Stimulated activated CD4-positive, alpha-beta T cell treated with anti-CD3 and anti-CD28 coated beads, Interleukin-1b, Interleukin-23, amount 100 ng/mL, for 4 hours (primary cell): ENCODE measurements around the gene ARAP3.

Source experiments
- DNase-seq, 2 donors: peaks; one replicate each; pipeline ENCODE4 v3.0.0-alpha.2; 2020; ENCODE audit warnings: low read depth in 2 of 2

ARAP3 gene

GRCh38 chr5:141647242-141647641 lies 34.8 kb downstream of the ARAP3 start:
- no peak for DNase-seq

DNA sequence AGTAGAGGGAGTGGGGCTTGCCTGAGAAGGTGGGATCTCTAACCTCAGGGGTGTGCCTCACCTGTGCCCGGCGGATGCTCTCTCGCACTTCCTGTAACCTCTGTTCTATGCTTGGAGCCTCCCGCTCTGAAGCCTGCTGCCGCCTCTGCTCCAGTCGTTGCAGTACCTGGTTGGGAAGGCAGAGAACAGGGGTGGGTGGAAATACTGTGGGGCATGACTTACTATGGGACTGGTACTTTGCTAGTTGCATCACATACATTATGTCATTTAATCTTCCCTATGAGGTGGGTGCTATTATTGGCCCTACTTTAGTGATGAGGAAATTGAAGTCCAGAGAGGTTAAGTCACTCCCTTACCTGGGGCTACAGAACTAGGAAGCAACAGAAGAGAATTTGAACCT lies 36.0 kb downstream of the ARAP3 start:
- no peak for DNase-seq

DNA sequence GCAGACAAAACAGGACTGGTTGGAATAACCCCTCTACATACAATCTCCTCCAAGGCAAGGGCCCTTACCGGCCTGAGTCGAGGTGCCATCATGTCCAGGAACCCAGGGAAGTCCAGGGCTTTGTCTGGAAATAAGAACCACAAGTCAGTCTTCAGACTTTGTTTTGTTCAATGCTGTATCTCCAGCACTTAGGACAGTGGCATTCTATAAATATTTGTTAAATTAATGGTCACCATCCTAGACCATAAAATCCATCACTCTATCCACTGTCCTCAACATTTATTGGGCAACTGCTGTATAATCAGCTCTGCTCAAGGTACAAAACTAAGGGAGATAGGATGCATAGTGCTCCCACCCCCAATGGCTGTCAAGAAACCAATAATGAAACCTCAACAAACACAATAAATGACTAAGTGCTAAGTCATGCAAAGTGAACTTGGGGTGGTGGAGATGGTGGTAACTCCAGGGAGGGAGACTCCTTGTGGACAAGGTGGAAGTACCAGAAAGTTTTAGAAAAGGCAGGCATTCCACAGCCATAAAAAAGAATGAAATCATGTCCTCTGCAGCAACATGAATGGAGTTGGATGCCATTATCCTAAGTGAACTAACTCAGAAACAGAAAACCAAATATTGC lies 40.3 kb downstream of the ARAP3 start:
- no peak for DNase-seq

DNA sequence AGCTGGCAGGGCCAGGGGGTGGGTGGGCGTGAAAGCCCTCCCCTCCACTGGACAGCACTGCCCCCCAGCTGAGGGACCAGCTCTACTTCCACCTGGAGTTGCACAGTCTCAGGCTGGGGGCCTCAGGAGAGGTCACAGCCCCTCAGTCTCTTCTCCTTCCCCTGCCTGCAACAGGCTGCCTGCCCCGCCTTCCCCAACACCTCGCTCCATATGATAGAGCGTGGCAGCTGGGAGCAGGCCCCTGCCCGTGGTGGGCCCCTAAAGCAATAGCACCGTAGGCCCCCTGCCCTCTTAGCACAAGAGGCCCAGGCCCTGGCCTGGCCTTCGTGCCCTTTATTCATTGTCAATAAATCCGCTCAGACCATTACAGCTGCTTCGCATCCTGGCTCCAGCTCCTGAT lies 41.3 kb downstream of the ARAP3 start:
- no peak for DNase-seq

- DNase-seq, result no peak
Measured at GRCh38 chr5:141640051-141640415, 42.0 kb downstream of the ARAP3 start.

DNA sequence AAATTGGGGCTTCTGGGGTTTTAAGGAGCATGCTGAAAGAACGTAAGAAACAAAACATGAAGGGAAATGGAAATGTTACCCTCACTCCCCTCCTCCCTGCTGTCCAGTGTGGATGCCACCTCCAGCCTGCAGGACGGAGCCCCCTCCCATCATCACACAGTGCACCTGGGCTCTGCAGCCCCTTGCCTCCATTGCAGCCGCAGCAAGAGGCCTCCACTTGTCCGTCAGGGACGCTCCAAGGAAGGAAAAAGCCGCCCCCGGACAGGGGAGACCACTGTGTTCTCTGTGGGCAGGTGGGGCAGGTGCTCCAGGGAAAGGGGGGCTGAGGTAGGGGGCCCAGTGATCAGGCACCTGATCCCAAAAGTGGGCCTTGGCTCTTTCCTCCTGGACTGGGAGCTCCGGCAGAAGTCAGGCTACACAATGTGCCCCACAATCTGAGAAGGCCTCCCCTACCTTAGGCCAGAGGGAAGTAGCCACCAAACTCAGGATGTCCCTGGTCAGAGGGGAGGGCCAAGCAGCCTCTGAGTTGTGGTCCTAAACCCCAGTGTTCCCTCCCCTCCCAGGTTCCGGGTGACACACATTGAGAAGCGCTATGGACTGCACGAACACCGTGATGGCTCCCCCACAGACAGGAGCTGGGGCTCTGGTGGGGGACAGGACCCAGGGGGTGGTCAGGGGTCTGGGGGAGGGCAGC lies 42.5 kb downstream of the ARAP3 start:
- no peak for DNase-seq

- DNase-seq, result no peak
Measured at GRCh38 chr5:141638771-141639170, 43.3 kb downstream of the ARAP3 start.

DNA sequence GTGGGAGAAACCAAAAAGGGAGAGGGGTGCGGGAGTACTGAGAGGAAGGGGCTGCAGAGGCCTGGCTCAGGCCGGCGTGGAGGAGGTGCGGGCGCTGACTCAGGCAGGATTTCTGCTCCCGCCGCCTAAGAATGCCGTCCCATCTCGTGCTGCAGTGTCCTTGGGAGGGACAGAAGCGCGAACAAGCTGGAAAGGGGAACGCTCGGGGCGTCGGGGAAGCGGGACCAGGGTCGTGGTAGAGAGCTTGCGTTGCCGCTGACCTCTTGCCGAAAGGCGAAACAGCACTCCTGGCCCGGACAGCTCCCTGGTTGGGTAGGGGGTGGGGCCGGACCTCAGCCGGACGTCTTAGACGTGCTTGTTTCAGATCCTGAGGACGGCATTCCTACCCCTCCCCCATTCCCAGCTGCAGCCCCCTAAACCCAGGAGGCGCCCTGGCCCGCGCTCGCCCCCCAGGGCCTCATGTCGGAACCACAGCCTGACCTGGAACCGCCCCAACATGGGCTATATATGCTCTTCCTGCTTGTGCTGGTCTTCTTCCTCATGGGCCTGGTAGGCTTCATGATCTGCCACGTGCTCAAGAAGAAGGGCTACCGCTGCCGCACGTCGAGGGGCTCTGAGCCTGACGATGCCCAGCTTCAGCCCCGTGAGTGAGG lies 44.1 kb downstream of the ARAP3 start:
- DNase-seq, result peak in 1 of 2 donors; percentile 44

- DNase-seq, result peak in 1 of 2 donors; percentile 55
Measured at GRCh38 chr5:141637123-141637766, 44.8 kb downstream of the ARAP3 start.

- peak; percentile 97 for DNase-seq
Measured at GRCh38 chr5:141636413-141637122, 45.5 kb downstream of the ARAP3 start, which contains the start of the genes HDAC3 and RELL2. Gene HDAC3 (minus strand): TSS chr5:141636849. CDS start chr5:141636790, 59 bp downstream. Gene RELL2 (plus strand): TSS chr5:141636997. CDS start chr5:141638226, 1,229 bp downstream.

DNA sequence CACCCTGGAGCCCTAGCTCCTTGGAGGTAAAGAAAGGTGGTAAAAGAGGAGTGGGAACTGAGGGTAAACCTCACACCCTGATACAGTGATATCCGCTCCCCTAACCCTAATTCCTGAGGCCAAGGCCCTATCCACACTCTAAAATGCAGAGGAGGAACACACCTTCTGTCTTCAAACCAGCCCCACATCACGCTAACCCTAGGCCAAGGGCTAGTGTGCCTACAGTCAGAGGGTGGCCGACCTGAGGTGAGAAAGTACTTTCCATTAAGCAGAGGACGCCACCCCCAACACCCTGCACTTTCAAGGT lies 46.0 kb downstream of the ARAP3 start:
- DNase-seq, result no peak

DNA sequence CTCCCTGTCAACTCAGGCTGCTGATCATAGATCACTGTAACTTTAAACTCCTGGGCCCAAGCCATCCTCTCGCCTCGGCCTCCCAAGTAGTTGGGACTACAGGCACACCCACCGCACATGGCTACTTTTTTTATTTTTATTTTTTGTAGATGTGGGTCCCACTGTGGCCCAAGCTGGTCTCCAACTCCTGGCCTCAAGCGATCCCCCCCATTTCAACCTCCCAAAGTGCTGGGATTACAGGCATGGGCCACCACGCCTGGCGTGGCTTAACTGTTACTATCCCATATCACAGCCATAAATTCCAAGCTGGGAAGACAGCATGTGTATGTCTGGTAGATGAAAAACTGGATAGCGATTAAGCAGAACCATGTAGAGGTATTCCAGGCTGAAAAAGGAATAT lies 46.4 kb downstream of the ARAP3 start:
- DNase-seq, result no peak

DNA sequence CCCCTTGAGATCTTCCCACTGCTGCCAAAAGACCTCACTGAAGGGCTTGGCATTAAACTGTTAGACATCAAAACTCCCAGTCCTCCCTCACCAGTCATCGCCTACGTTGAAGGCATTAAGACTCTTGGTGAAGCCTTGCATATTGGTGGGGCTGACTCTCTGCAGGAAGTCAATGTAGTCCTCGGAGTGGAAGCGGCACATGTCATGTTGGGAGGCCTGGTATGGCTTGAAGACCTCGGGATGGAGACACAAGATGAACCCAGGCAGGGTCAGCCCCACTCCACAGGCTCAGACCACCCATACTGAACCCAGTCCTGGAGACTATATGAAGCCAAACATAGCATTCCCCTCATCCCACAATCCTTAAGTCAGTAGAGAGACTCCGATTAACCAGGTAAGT lies 47.3 kb downstream of the ARAP3 start:
- DNase-seq, result no peak

GRCh38 chr5:141633871-141634561 lies 48.0 kb downstream of the ARAP3 start:
- no peak for DNase-seq

DNA sequence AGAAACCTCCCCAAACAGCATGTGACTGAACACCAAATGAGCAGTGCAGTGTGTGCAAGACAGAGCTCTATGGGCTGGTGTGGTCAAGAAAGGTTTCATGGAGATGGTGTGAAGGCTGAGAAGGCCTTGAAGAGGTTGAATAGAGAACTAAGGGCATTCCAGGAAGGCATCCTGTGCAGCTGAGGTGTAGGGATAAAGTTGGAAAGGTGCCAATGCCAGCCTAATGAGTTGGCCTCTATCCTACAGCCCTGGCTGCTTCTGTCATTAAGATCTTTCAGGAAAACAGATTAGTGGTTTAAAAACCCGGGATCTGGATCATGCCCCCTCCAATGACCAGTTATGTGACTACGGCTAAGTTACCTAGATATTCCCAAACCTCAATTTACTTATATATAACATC lies 49.4 kb downstream of the ARAP3 start:
- DNase-seq, result no peak

DNA sequence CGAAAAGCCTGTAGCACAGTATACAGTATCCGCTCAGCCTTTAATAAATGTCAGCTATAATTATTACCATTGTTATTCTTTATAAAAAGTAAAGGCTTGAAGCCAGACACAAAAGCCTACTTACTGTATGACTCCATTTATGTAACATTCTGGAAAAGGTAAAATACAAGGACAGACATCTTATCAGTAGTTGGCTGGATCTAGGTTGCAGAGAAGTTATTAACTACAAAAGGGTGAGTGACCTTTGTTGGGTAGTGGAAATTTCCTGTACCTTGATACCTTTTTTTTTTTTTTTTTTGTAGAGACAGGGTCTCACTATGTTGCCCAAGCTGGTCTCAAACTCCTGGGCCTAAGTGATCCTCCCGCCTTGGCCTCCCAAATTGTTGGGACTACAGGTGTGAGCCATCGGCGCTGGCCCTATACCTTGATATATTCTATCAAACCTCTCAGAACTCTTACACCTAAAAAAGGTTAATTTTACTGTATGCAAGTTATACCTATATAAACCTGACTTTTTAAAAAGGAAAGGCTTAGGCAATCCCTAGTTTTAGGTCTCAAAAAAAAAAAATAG lies 51.4 kb downstream of the ARAP3 start:
- no peak for DNase-seq

DNA sequence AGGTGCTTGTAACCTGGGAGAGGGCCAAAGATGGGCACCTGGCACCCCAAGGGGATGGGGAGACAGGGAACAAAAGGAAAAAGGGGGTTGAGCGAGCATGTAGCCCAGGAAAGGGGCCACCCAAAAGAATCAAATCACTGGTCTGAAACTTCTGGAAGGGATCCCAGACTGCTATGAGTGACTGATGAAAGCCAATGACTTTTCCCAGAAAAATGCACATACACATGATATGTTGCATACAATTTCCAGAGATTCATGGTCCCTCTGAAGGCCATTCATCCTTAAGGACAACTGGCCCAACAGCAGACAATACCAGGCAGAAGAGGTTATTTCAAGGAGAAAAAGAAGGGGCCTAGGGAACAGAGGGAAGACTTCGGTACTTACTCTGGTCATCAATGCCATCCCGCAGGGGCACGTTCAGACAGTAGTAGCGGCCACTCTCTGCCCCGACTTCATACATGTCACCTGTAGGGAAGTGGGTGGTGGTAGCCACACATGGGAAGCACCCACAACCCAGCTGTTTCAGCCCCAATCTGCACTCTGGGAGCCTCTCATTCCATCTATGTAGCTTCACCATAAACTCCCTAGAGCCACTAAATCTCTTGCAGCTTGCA lies 53.7 kb downstream of the ARAP3 start:
- DNase-seq, result no peak

- no peak for DNase-seq
Measured at GRCh38 chr5:141623611-141624010, 58.4 kb downstream of the ARAP3 start.

- DNase-seq, result no peak
Measured at GRCh38 chr5:141623186-141623585, 58.8 kb downstream of the ARAP3 start.

- DNase-seq, result peak; percentile 99 to 100
Measured at GRCh38 chr5:141618804-141619554, 63.1 kb downstream of the ARAP3 start, which contains the start of gene DIAPH1. Gene DIAPH1 (minus strand): TSS chr5:141619000. CDS start chr5:141618914, 86 bp downstream.
